A204.1 (cell line): ENCODE results near the gene GXYLT2.
A peak's percentile ranks its signal among the peaks of the same experiment; 100 is the strongest.
"Not testable (repeated sequence)": the region's sequence is repeated elsewhere in the genome, so short reads cannot be mapped to it uniquely, and the experiment has no call there.

Source experiments
- FAIRE-seq: peaks from 2 replicates; lab custom pipeline; 2012; peaks lifted over from hg19 to GRCh38; lab: Jason Lieb, UNC

GXYLT2 gene

DNA sequence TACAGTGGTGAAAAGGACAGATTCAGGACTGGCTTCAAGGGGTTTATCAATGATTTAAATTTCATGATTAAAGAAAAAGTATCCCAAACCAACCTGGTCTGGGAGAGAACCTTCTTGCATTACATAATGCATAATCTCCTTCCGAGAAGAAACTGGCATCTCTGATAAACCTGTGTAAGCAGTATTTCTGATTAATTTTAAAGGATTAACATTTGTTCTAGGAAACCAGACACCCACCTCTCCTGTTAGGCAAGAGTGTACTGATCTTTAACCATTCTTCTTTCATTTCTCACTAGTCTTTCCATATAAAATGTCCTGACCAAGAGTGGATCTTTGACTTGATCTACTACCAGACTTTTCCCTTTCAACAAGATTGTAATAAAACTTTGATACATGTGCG, 85.9 kb downstream of the GXYLT2 start:
- no peak for FAIRE-seq

DNA sequence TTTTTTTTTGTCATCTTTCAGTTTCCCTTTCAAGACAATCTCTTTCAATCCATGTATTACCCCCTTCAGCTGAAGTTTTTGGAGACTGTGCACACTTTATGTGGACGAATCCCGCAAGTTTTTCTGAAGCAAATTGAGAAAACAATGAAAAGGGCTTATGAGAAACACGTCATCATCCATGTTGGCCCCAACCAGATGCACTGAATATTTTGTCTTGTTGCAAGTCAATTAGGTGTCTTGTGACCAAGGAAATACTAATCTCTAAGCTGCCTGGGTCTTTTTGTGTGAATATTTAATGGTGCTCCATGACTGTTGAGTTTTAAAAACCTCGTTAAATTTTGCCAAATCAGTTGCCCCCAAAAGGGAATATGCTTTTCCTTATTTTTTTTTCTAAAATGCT, 87.1 kb downstream of the GXYLT2 start:
- no peak for FAIRE-seq

DNA sequence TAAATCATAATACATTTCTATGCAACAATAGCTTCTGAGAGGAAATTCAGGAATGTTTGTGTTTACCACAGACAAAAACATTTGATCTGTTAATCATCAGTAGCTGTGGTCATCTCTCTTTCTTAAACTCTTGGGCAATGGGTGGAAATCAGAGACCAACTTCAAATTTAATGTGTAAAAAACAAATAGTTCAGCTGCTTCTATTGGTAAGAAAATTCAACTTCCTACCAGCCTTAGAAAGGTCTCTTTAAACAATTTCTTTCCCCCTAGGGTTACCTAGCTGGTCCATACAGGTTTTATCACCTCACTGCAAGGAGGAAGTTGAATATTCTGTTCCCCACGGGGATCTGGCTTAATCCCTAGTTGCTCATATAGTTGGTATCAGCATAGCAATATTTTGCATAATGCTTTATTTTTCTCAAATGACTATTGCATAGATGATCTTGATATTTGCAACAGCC, 88.5 kb downstream of the GXYLT2 start:
- no peak for FAIRE-seq

DNA sequence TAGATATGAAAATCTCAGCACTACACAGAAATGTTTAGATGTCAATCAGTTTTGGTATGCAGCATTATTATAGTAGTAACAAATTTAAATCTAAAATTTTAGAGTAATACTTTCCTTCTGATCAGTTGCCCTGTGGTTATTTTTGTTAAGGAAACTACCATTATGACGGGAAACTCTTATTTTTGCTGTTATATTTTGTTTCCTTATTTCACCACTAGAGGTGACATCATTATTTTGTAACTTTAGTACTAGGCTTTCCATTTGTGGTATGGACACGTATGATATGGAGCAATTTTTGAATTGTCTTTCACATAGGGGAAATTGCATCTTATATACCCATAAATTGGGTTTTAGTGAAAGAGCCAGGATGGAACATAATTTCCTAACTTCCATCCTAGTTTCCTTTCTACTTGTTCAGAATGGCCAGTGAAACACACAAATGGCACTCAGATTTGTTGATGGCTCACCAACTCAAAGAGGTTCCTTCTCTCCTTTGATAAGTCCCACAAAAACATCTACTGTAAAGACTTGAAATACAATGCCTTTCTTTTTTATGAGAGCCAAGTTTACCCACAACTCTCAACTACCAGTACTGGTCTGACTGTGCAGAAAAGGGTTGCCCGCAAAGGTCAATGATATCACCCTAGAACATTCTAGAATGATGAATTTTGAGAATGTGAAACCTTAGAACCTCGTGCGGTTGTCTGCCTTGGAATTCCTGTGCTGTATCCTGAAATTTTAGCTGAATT, 89.4 kb downstream of the GXYLT2 start:
- FAIRE-seq = no peak

DNA sequence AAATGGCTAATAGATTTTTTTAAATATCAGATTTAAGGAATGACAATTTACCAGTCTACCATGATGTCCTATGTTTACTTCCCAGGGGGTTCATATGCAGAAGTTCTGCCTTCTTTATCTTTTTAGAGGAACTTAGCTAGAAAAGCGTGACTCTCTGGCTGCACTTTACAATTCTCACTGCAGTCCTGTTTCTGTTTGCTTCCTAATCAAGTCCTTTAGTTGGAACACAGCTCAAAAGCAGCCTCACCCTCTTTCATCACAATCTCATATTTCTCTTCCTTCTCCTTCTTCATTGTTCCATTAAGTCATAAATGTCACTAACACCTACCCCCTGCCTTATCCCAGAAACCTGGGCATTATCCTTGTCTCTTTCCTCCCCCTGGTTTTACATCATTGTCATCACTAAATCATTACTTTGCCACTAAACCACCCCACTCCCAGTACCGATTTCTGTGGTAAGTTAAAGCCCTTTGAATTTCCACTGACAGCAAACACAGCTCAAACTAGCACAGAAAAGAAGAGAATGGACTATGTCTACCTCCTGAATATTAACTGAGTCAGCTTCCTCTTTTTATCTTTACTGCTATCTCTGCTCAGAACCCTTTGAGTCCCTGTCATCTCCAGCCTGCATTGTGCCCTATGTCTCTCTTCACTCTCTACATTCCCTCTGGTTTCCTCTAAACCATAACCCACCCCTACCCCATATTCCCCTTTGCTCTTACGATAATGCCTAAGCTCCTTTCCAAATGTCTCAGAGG, 94.9 kb downstream of the GXYLT2 start:
- FAIRE-seq = no peak

DNA sequence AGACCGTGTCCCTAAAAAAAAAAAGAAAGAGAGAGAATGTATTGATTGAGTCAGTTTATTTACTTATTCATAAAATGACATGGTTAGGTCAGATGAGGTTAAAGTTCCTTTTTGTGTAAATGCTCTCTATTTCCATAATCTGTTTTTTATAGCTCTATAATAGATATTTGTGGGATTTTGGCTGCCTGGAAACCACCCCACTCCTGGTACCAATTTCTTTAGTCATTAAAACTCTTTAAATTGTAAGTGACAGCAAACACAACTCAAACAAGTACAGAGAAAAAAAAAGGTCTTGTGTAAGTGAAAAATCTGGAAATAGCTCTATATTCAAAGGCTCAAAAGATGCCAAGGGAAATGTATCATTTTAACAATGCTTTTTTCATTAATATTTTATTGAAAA, 97.7 kb downstream of the GXYLT2 start:
- FAIRE-seq = no peak

DNA sequence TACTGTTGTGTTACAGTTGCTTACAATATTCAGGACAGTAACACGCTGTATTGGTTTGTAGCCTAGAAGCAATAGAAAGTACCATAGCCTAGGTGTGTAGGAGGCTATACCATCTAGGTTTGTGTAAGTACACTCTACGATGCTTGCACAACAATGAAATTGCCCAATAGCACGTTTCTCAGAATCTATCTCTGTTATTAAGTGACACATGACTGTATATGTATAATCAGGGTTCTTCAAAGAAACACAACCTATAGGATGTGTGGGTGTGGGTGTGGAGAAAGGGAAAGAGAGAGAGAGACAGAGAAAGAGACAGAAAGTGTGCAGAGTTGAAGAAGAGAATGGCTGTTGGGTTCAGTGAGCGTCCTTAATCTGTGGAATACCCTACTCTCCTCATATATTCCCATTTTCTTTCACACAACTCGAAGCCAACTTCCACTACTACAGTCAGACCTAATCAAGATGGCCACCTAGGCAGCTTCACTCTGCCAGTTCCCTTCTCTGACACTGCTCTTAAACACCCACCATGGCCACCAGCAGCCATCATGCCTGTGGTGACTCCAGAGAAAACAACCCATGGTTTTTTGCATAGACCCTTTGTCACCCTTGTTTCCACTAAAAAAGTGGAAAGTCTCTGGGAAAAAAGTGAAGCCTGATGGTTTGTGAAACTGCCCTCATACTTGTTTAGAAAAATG, 103.0 kb downstream of the GXYLT2 start:
- no peak for FAIRE-seq

DNA sequence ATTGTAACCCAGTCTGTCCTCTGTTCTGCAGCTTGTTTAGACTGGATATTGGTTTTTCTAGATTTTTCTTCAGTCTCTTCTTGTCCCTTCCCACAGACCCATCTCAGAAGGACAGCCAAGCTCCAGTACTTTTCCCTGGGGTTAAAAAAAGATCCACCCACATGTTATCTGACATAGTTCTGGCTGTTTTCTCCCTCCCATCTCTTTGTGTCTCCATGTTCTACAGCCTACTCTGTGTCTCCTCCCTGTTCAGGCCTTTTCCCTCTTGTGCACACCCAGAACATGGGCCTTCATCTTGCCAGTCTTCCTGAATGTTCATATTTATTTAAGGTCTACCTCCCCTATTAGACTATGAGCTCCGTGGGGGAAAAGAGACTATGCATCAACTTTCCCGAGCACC, 103.7 kb downstream of the GXYLT2 start:
- no peak for FAIRE-seq

DNA sequence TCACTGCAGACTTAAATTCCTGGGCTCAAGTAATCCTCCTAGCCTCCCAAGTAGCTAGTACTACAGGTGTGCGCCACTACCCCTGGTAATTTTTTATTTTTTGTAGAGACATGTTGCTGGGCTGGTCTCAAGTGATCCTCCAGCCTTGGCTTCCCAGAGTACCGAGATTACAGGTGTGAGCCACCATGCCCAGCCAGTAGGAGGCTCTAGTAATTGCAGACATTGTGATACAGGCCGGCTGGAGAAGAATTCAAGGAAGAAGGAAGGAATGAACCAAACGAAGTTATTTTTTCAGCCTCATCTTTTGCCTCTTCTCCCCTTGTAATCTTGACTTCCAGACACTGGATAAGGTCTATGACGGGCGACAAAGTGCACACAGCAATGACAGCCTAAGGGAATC, 105.5 kb downstream of the GXYLT2 start:
- no peak for FAIRE-seq

DNA sequence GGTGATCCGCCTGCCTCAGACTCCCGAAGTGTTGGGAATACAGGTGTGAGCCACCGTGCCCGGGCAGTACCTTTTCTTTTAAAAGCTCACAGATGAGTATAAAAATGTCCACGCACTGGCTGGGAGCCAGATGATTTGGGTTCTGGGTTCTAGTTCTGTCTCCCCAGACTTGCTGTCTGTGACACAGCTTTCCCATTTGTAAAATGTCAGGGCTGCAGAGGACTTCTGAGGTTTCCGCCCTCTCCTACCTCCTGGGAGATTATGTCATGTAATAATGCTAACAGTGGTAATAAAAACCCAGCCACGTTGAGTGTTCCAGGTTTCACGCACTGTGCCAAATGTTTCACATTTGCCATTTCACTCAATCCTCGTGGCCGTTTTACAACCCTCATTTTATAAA, 107.5 kb downstream of the GXYLT2 start:
- no peak for FAIRE-seq

DNA sequence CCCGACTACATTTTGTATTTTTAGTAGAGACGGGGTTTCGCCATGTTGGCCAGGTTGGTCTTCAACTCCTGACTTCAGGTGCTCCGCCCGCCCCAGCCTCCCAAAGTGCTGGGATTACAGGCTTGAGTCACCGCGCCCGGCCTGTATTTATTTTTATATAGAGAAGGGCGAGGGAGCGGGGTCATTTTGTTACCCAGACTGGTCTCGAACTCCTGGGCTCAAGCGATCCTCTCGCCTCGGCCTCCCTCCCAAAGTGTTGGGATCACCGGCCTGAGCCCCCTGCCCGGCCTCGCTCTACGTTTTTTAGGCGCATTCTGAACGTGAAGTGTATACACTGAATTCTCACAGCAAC, 108.3 kb downstream of the GXYLT2 start:
- FAIRE-seq = no peak

DNA sequence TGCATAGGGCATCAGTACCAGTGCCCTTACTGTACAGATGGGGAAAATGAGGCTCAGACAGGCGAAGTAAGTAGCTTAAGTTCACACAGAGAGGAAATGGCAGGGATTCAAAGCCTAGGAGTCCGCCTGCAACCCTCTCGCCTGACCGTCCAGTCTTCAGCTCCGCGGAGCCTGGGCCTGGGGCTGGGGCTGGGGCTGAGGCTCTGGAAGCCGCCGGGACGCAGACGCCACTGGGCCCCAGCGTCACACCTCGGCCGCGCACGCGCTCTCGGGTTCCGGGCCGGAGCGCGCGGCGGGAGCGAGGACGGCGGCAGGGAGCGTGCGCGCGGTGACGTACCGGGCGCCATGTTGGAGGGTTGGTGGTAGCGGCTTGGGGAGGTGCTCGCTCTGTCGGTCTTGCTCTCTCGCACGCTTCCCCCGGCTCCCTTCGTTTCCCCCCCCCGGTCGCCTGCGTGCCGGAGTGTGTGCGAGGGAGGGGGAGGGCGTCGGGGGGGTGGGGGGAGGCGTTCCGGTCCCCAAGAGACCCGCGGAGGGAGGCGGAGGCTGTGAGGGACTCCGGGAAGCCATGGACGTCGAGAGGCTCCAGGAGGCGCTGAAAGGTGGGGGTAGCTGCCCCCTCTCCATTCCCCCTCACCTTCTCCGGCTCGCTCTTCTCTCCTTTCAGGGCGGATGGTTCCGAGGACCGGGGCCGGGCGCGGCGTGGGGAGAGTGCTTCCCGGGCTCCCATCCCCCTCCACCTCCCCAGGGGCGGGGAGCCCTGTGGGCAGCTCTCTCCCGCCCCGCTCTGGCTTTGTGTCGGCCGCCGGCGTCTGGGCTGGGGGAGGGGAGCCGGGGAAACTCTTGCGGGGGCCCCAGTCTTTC, 108.9 kb downstream of the GXYLT2 start, which contains the start of gene PPP4R2:
TSS of gene PPP4R2 (plus strand) at position 339 of the 861 bp plus-strand sequence. CDS start at position 566, 227 bp downstream.
- FAIRE-seq = no peak

DNA sequence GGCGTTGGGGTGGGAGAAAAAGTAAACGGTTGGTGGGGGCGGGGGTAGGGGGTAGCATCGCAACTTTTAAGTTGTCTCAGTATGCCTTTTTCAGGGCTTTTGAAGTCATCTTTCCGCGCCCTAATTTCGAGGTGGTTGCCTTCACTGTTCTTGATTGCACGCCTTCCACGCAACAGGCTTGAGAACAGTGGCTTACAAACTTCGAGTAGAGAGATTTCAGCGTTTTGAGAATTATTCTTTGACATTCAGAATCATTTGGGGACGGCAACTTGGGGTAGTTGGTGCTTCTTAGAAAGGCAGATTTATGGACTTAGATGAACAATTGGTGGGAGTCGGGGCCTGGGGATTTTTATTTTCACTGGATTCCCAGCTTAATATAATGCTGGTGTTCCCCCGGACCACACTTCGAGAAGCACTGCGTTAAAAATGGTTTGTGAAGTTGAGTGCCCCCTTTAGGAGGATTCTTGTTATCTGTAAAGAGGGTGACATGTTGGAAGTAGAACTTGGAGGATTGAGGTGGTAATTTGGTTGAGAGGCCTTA, 109.6 kb downstream of the GXYLT2 start:
- FAIRE-seq = peak; percentile 66

DNA sequence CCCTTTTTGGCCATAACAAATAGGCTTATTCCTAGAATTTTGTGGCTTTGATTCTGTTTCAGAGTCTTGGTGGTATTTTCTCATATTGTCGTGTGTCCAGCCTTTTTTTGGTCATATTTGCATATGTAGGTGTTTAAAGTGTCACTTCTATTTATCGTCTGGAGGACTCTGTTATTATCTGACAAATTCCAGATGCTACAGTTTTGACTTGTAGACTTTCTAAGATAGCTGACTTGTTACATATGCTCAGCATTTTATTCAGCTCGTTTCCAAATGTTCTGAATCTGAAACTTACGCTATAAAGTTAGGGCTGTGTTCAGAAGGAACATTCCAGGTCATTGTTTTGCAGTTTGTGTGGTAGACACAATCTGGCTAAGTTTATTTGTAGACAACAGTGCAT, 110.6 kb downstream of the GXYLT2 start:
- FAIRE-seq = no peak

DNA sequence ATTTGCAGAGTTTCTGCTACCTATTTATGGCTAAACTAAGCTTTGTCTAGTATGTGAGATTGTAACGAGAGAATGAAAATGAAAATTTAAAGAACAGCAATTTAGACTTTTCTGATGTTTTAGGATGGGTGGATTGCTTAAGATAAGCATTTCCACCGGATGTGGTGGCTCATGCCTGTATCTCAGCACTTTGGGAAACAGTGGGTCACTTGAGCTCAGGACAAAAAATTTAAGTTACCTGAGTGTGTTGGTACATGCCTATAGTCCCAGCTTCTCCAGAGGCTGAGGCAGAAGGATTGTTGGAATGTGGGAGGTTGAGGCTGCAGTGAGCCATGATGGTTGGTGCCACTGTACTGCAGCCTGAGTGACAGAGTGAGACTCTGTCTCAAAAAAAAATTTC, 112.1 kb downstream of the GXYLT2 start:
- FAIRE-seq = no peak

DNA sequence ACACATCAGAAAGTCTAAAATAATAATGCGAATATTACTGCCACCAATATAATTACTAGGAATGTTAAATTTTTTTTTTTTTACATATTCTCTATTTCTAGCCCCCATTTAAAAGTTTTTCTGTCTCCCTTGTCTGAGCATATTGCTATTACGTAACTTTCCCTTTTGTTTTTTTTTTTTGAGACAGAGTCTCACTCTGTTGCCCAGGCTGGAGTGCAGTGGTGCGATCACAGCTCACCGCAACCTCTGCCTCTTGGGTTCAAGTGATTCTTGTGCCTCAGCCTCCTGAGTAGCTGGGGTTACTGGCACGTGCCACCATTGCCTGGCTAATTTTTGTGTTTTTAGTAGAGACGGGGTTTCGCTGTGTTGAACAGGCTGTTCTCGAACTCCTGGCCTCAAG, 115.2 kb downstream of the GXYLT2 start:
- not testable (repeated sequence) for FAIRE-seq

DNA sequence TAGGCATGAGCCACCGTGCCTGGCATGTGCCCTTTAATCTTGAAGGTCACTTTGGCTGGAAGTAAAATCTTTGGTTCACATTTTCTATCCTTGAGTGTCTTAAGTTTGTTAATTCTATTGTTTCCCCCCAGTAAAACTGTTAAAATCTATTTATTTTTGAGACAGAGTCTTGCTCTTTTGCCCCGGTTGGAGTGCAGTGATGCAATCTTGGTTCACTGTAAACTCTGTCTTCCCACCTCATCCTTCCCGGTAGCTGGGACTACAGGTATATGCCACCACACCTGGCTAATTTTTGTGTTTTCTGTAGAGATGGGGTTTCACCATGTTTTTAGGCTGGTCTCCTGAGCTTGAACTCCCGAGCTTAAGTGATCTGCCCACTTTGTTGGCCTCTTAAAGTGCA, 116.5 kb downstream of the GXYLT2 start:
- FAIRE-seq = no peak

DNA sequence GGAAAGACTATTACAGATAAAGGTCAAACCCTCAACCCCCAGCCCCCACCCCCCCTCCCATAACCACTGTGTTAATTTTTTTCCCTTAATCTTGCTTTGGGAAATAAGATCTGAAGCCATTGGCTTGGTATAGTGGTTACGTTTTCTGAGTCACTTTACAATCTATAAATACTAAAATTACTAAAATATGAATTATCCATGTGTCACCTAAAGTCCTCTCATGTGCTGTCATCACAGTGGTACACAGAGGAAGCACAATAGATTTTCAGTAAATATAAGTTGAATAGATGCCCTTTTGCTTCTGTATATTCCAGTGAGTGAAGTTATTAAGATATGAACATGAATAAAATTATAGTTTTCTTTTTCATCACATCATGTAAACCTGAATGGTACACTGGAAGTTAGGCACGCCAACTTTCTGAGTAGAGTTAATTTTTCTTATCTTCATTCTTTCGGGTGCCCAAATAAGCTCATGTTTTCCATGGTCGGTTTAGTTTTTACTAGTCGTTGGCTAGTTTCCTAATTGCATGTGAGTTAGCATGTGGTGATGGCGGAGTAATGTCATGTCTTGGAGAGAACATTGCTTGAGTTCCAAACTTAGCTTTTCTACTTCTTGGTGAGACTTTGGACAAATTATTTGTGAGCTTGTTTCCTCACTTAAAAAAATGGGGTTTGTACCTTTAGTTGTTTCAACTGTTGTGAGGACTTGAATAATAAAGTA, 120.3 kb downstream of the GXYLT2 start:
- no peak for FAIRE-seq

DNA sequence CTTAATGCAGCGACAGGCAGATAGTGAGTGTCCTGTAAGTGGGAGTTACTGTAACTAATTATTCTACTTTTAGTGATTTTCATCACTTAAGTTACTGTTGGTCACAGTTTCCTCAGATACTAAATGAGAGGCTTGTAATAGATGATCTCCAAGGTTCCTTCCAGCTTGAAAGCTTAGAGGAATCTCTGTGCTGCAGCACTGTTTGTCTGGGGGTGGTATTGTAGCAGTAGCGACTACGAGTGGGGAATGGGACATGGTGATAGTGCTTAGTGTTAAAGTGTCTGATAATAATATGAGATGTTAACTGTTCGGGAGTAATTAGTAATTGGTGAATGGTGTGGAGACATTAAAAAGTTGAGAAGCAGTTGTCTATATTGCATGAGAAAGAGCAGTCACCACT, 121.2 kb downstream of the GXYLT2 start:
- FAIRE-seq = no peak

DNA sequence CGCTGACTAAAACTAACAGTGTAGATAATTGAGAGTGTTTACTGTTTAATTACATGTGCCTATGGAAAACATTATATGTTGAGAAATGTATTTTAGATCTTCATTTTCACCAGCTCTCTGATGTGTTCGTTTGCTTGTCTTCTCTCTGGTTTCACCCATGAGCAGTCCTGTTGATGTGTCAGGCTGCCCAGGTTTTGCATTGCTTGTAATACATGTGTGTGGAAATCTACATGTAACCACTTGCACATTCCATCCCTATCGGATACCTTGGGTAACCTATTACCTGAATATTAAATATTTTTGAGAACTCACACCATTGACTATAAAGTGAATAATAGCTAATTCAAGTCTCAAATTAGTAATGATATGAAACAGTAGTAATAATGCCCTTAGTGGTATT, 121.9 kb downstream of the GXYLT2 start:
- FAIRE-seq = no peak

DNA sequence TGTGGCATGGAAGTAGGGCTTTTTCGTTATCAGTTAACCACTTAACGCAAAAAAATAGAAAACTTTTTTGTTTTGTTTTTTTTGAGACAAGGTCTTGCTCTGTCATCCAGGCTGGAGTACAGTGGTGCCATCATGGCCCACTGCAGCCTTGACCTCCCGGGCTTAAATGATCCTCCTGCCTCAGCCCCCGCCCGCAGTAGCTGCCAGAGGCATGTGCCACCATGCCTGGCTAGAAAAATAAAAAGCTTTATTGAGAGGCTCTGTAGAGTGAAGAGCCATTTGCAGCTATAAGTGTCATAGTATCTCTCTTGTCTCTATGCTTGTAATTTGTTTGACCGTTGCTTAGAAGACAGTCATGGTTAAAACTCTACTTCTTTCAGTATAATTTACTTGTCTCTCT, 122.3 kb downstream of the GXYLT2 start:
- no peak for FAIRE-seq
